NCI-H69 (cell line): ENCODE results near the gene IL16.
"Not testable (repeated sequence)": the region's sequence is repeated elsewhere in the genome, so short reads cannot be mapped to it uniquely, and the experiment has no call there.

Experiments
- DNase-seq: peaks from one replicate; lab custom pipeline; 2025; lab: John Stamatoyannopoulos, UW

IL16 gene

GRCh38 chr15:81313686-81314085 lies 117.0 kb downstream of the IL16 start:
- DNase-seq = no peak

GRCh38 chr15:81314378-81314777 lies 117.7 kb downstream of the IL16 start:
- DNase-seq = no peak

- no peak for DNase-seq
These were observed 118.9 kb downstream of the IL16 start for GRCh38 chr15:81315452-81316175.

- DNase-seq = no peak
These were observed 119.6 kb downstream of the IL16 start for GRCh38 chr15:81316267-81316666.

GRCh38 chr15:81317642-81318017 lies 121.0 kb downstream of the IL16 start:
- DNase-seq = no peak

- no peak for DNase-seq
These were observed 125.0 kb downstream of the IL16 start for GRCh38 chr15:81321667-81322066.

- DNase-seq = no peak
These were observed 126.1 kb downstream of the IL16 start for GRCh38 chr15:81322676-81323253.

- no peak for DNase-seq
These were observed 126.9 kb downstream of the IL16 start for GRCh38 chr15:81323559-81323943.

GRCh38 chr15:81323944-81324881 lies 127.5 kb downstream of the IL16 start, which contains the start of gene STARD5:
TSS of gene STARD5 (minus strand) at chr15:81324141. CDS start at chr15:81324099, 42 bp downstream.
- DNase-seq = peak; percentile 69

- DNase-seq = no peak
These were observed 130.0 kb downstream of the IL16 start for GRCh38 chr15:81326466-81327212.

GRCh38 chr15:81327516-81327915 lies 130.8 kb downstream of the IL16 start:
- no peak for DNase-seq

GRCh38 chr15:81329446-81329845 lies 132.8 kb downstream of the IL16 start:
- no peak for DNase-seq

- no peak for DNase-seq
These were observed 133.8 kb downstream of the IL16 start for GRCh38 chr15:81330366-81331090.

GRCh38 chr15:81331141-81331540 lies 134.5 kb downstream of the IL16 start:
- DNase-seq = not testable (repeated sequence)

- no peak for DNase-seq
These were observed 134.9 kb downstream of the IL16 start for GRCh38 chr15:81331600-81331999.

GRCh38 chr15:81332326-81332725 lies 135.6 kb downstream of the IL16 start:
- DNase-seq = no peak

- DNase-seq = no peak
These were observed 136.7 kb downstream of the IL16 start for GRCh38 chr15:81333363-81333762.

GRCh38 chr15:81334768-81335435 lies 138.2 kb downstream of the IL16 start:
- DNase-seq = no peak

- DNase-seq = no peak
These were observed 139.0 kb downstream of the IL16 start for GRCh38 chr15:81335631-81336030.

- DNase-seq = no peak
These were observed 139.9 kb downstream of the IL16 start for GRCh38 chr15:81336568-81336967.

GRCh38 chr15:81337241-81337640 lies 140.6 kb downstream of the IL16 start:
- DNase-seq = no peak
